Measurements from ENCODE around the gene CD300LG. TPM values are rescaled to one million over a fixed set of nuclear protein-coding genes. Genes with fewer than 3 reads are reported as not detected.

CD300LG gene
- total RNA-seq, 3 donors from 2014 or later (not counting 1 experiment from before 2014, with no cell fraction given) = not detected

GRCh38 chr17:43881181-43881580 lies 34.2 kb downstream of the CD300LG start:
- Mint-ChIP-seq H3K27me3 (ENCODE audit: low read depth in 2 of 2) (peaks cover 8 to 15% of the 10 kb centered on the region in 2 donors), H3K27ac (no peak overlapping the region), H3K9me3 (no peaks in the 10 kb centered on the region), H3K4me1 (peaks cover 0 to 5% of the 10 kb centered on the region in 2 donors), H3K36me3 (no peaks in the 10 kb centered on the region), H3K4me3 (no peak overlapping the region)
- Histone ChIP-seq H3K36me3 (ENCODE audit: control insufficient read depth, insufficient read depth, low read length) (no peaks in the 10 kb centered on the region), H3K9me3 (ENCODE audit: control insufficient read depth, insufficient read depth, low read length) (no peaks in the 10 kb centered on the region), H3K4me1 (ENCODE audit: control insufficient read depth, insufficient read depth, low read length) (peaks cover 4% of the 10 kb centered on the region), H3K27ac (ENCODE audit: low read length) (no peak overlapping the region), H3K4me3 (ENCODE audit: low read length) (no peak overlapping the region), H3K27me3 (ENCODE audit: control insufficient read depth, insufficient read depth, low read length) (peaks cover 2% of the 10 kb centered on the region)
- ATAC-seq (no peak), DNase-seq (no peak)
- intact Hi-C loops (cut with micrococcal nuclease) = no loop called here
- no peak for TF ChIP-seq CTCF (IDR thresholded peaks at IDR 0.05)
- 94% methylated on average over 12 of the region's 12 CpGs for WGBS (ENCODE audit: insufficient coverage)

GRCh38 chr17:43881758-43882505 lies 35.0 kb downstream of the CD300LG start:
- Mint-ChIP-seq H3K36me3 (no peaks in the 10 kb centered on the region), H3K27ac (no peak overlapping the region), H3K4me3 (no peak overlapping the region), H3K9me3 (no peaks in the 10 kb centered on the region), H3K4me1 (peaks cover 0 to 5% of the 10 kb centered on the region in 2 donors), H3K27me3 (ENCODE audit: low read depth in 2 of 2) (peaks cover 8 to 15% of the 10 kb centered on the region in 2 donors)
- Histone ChIP-seq H3K36me3 (ENCODE audit: control insufficient read depth, insufficient read depth, low read length) (no peaks in the 10 kb centered on the region), H3K4me1 (ENCODE audit: control insufficient read depth, insufficient read depth, low read length) (peaks cover 4% of the 10 kb centered on the region), H3K9me3 (ENCODE audit: control insufficient read depth, insufficient read depth, low read length) (no peaks in the 10 kb centered on the region), H3K4me3 (ENCODE audit: low read length) (no peak overlapping the region), H3K27ac (ENCODE audit: low read length) (no peak overlapping the region), H3K27me3 (ENCODE audit: control insufficient read depth, insufficient read depth, low read length) (peaks cover 2% of the 10 kb centered on the region)
- TF ChIP-seq CTCF (IDR thresholded peaks at IDR 0.05) = no peak
- intact Hi-C loops (cut with micrococcal nuclease) = no loop called here
- ATAC-seq (no peak), DNase-seq (no peak)
- 94% methylated on average over 27 of the region's 27 CpGs for WGBS (ENCODE audit: insufficient coverage)

- Mint-ChIP-seq H3K27ac (no peak overlapping the region), H3K36me3 (no peaks in the 10 kb centered on the region), H3K4me1 (peaks cover 0 to 5% of the 10 kb centered on the region in 2 donors), H3K27me3 (ENCODE audit: low read depth in 2 of 2) (peaks cover 8 to 15% of the 10 kb centered on the region in 2 donors), H3K4me3 (no peak overlapping the region), H3K9me3 (no peaks in the 10 kb centered on the region)
- no peak for TF ChIP-seq CTCF (IDR thresholded peaks at IDR 0.05)
- Histone ChIP-seq H3K4me1 (ENCODE audit: control insufficient read depth, insufficient read depth, low read length) (peaks cover 4% of the 10 kb centered on the region), H3K27me3 (ENCODE audit: control insufficient read depth, insufficient read depth, low read length) (peaks cover 2% of the 10 kb centered on the region), H3K27ac (ENCODE audit: low read length) (no peak overlapping the region), H3K9me3 (ENCODE audit: control insufficient read depth, insufficient read depth, low read length) (no peaks in the 10 kb centered on the region), H3K4me3 (ENCODE audit: low read length) (no peak overlapping the region), H3K36me3 (ENCODE audit: control insufficient read depth, insufficient read depth, low read length) (no peaks in the 10 kb centered on the region)
- intact Hi-C loops (cut with micrococcal nuclease) = no loop called here
- ATAC-seq = no peak
- WGBS (ENCODE audit: insufficient coverage) = 90% methylated on average over 14 of the region's 14 CpGs
- DNase-seq = no peak
These were observed 35.9 kb downstream of the CD300LG start for GRCh38 chr17:43882761-43883415.

Data from natural killer cell (primary cell).